Gastroesophageal sphincter (tissue), 4 donors: Measurements from ENCODE around the gene TEAD2. TPM values are rescaled to one million over a fixed set of nuclear protein-coding genes. Genes with fewer than 3 reads are reported as not detected.
"Not testable (repeated sequence)": the region's sequence is repeated elsewhere in the genome, so short reads cannot be mapped to it uniquely, and the experiment has no call there.

Experiments
- ATAC-seq: fragments of 150-250 bp; one replicate; pipeline ENCODE4 v1.9.1; 2016; ENCODE audit warnings: mild to moderate bottlenecking, moderate library complexity
- H3K27ac ChIP-seq, 4 donors: fragments of 200-600 bp; sonication (generic) in 3 of 4; 1 replicate in 3 of 4; 2 replicates in 1 of 4; pipeline ENCODE4 v1.5.1; 2016 to 2019
- H3K27me3 ChIP-seq: fragments of 200-600 bp; sonication (generic); one replicate; pipeline ENCODE4 v1.5.1; 2019
- H3K36me3 ChIP-seq, 2 donors: fragments of 200-600 bp; sonication (generic); one replicate each; pipeline ENCODE4 v1.5.1; 2019; ENCODE audit warnings: control low read depth in 1 of 2
- H3K4me1 ChIP-seq, 3 donors: fragments of 200-600 bp; sonication (generic); 1 replicate in 2 of 3; 2 replicates in 1 of 3; pipeline ENCODE4 v1.5.1; 2016 to 2019; ENCODE audit warnings: control low read depth in 2 of 3
- H3K4me3 ChIP-seq, 2 donors: fragments of 200-600 bp; sonication (generic); one replicate each; pipeline ENCODE4 v1.5.1; 2019; ENCODE audit warnings: mild to moderate bottlenecking in 1 of 2, moderate library complexity in 1 of 2
- H3K9me3 ChIP-seq, 3 donors: fragments of 200-600 bp; sonication (generic); one replicate each; pipeline ENCODE4 v1.5.1; 2017 to 2019; ENCODE audit warnings: control low read depth in 2 of 3
- CTCF ChIP-seq, 4 experiments: fragments of 200-600 bp in 2 of 4; fragments of 450-650 bp in 2 of 4; sonication (generic) in 1 of 4; IDR thresholded peaks; one replicate each; pipeline ENCODE4 v1.5.1; 2017 to 2019; ENCODE audit warnings: antibody characterized with exemption in 4 of 4, mild to moderate bottlenecking in 2 of 4, moderate library complexity in 2 of 4
- EP300 ChIP-seq: sonication (generic); formaldehyde crosslinking; IDR thresholded peaks from one replicate; pipeline ENCODE4 v1.6.1; 2017; ENCODE audit warnings: antibody characterized with exemption, mild to moderate bottlenecking
- POLR2A ChIP-seq, 2 donors: fragments of 450-650 bp; IDR thresholded peaks; one replicate each; pipeline ENCODE4 v1.6.1; 2017; ENCODE audit warnings: antibody characterized with exemption in 2 of 2, mild to moderate bottlenecking in 2 of 2, moderate library complexity in 1 of 2
- POLR2AphosphoS5 ChIP-seq: sonication (generic); formaldehyde crosslinking; IDR thresholded peaks from one replicate; pipeline ENCODE4 v1.6.1; 2017; ENCODE audit warnings: antibody characterized with exemption
- WGBS, 2 donors: methylation state at CpG; one replicate each; pipeline ENCODE4 v1.1.5; 2018; ENCODE audit warnings: low coverage in 1 of 2; 5-methylcytosine and 5-hydroxymethylcytosine counted together
- total RNA-seq, 4 donors: library from RNA; depleted of rRNA; stranded (reverse); fragments of >200 nt; gene quantifications; one replicate each; pipeline ENCODE4 v1.1.0, GENCODE V29; 2016

The TEAD2 gene
- total RNA-seq, 4 donors from 2014 or later: 47.5 to 73.1 (median 51.1) TPM

DNA sequence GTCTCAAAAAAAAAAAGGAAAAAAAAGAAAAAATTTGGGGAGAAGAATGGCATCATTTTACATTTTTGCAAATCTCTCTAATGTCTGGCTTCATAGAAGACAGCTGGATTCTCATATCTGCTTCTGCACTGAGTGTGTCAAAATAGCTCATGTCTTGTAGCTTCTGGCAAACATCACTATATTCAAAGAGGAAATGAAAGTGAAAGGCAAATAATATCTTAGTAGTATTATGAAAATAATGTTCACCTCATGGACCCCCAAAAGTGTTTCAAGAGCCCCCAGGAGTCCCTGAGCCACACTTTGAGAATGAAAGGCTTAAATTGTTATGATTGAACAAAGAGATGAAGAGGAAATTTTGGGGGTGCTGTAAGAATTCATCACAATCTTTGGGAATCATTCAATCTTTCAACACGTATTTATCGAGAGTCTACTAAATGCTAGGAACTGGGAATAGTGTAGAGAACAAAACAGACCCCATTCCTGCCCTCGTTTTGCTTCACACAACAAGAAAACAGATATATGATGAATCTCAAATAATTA is 36.0 kb downstream of the TEAD2 start:
- H3K27ac ChIP-seq: no peak overlapping the region
- H3K36me3 ChIP-seq: peaks cover 0 to 34% of the 10 kb centered on the region in 2 donors
- H3K9me3 ChIP-seq: peaks cover 0 to 7% (median 0%) of the 10 kb centered on the region in 3 donors
- 89 to 90% methylated on average over 3 of the region's 3 CpGs for WGBS, 2 donors
- ATAC-seq: no peak
- TF ChIP-seq POLR2A (IDR thresholded peaks at IDR 0.05): no peak
- TF ChIP-seq POLR2AphosphoS5: no peak
- TF ChIP-seq EP300: no peak
- TF ChIP-seq CTCF (IDR thresholded peaks at IDR 0.05): no peak
- H3K27me3 ChIP-seq: no peaks in the 10 kb centered on the region
- no peak overlapping the region for H3K4me3 ChIP-seq
- no peaks in the 10 kb centered on the region for H3K4me1 ChIP-seq

DNA sequence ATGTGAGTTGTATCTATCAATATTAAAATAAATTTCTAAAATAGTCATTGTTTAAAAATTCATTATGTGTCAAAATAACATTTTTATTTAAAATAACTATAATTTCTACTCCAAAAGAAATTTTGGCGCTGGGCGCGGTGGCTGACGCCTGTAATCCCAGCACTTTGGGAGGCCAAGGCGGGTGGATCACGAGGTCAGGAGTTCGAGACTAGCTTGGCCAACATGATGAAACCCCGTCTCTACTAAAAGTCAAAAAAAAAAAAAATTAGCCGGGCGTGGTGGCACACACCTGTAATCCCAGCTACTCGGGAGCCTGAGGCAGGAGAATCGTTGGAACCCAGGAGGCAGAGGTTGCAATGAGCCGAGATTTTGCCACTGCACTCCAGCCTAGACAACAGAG is 36.5 kb downstream of the TEAD2 start:
- H3K27me3 ChIP-seq, H3K27ac ChIP-seq, ATAC-seq, H3K4me3 ChIP-seq, H3K4me1 ChIP-seq: not testable (repeated sequence)
- 91 to 95% methylated on average over 4 to 9 of the region's 13 CpGs for WGBS, 2 donors
- Histone ChIP-seq H3K36me3 (peaks cover 0 to 31% of the 10 kb centered on the region in 2 donors), H3K9me3 (peaks cover 0 to 10% (median 0%) of the 10 kb centered on the region in 3 donors)

DNA sequence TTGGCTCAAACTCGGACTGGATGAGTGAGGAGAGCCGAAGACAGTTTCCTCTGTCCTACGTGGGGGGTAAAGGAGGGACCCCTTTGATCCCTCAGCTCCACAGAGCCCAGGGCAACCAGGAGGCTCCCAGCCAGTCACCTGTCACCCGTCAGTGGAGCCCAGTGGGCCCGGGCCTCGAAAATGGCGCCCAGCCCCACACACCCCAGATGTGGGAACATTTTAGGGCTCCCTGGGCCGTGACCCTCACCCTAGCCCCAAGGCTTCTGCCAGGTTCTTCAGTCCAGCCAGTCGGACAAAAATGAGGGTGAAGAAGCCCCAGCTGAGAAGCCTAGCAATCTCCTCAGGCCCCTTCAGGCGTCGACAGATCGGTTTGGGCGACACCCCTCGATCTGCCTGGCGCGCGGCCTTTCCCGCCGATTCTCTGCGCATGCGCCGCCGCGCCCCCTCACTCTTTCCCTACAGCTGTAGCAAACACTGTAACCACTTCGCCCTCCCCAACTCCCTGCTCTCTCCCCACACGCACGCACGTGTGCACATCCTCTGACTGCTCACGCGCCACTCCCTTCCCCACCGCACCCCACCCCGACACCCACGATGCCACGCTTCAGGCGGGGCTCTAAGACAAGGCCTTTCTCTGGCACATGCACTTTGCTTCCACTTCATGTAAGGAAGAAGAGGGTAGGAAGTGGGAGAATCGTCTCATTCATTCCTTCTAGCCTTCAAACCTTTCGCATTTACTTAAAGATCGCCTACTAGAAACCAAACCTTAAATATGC is 37.2 kb downstream of the TEAD2 start, which contains the start of gene SLC6A16:
SLC6A16 (minus strand) TSS at position 391 of the 776 bp plus-strand sequence. CDS start 13,844 bp downstream, outside the sequence.
- Histone ChIP-seq H3K4me1 (no peaks in the 10 kb centered on the region), H3K4me3 (no peak within 1 kb of the TSS), H3K27ac (no peak within 1 kb of the TSS), H3K9me3 (peaks cover 0 to 13% (median 0%) of the 10 kb centered on the region in 3 donors), H3K27me3 (no peaks in the 10 kb centered on the region), H3K36me3 (peaks cover 0 to 23% of the 10 kb centered on the region in 2 donors)
- WGBS, 2 donors: 93 to 100% methylated on average over 9 to 37 of the region's 38 CpGs
- TF ChIP-seq POLR2A (IDR thresholded peaks at IDR 0.05): no peak
- no peak for TF ChIP-seq CTCF (IDR thresholded peaks at IDR 0.05)
- no peak for TF ChIP-seq EP300
- no peak for TF ChIP-seq POLR2AphosphoS5
- ATAC-seq: no peak

- H3K27ac ChIP-seq: no peak overlapping the region
Observed at GRCh38 chr19:49318296-49318695, 43.9 kb downstream of the TEAD2 start.

GRCh38 chr19:49316284-49316683 is 45.9 kb downstream of the TEAD2 start:
- TF ChIP-seq POLR2AphosphoS5 (no peak), CTCF (IDR thresholded peaks at IDR 0.05) (no peak), EP300 (no peak)
- Histone ChIP-seq H3K27ac (no peak overlapping the region), H3K36me3 (peaks cover 0 to 4% of the 10 kb centered on the region in 2 donors), H3K4me1 (no peaks in the 10 kb centered on the region), H3K4me3 (no peak overlapping the region), H3K27me3 (no peaks in the 10 kb centered on the region), H3K9me3 (peaks cover 0 to 21% (median 2%) of the 10 kb centered on the region in 3 donors)
- no peak for ATAC-seq

More at GRCh38 chr19:49318296-49318695, 43.9 kb downstream of the TEAD2 start:
- TF ChIP-seq CTCF (IDR thresholded peaks at IDR 0.05): no peak
- TF ChIP-seq EP300: no peak
- no peak for TF ChIP-seq POLR2AphosphoS5
- TF ChIP-seq POLR2A (IDR thresholded peaks at IDR 0.05): no peak
- Histone ChIP-seq H3K9me3 (peaks cover 0 to 28% (median 2%) of the 10 kb centered on the region in 3 donors), H3K36me3 (peaks cover 0 to 12% of the 10 kb centered on the region in 2 donors), H3K27me3 (no peaks in the 10 kb centered on the region), H3K4me3 (no peak overlapping the region), H3K4me1 (no peaks in the 10 kb centered on the region)
- no peak for ATAC-seq
